Stimulated activated CD4-positive, alpha-beta T cell treated with anti-CD3 and anti-CD28 coated beads, Interleukin-2, amount 100 ng/mL, for 4 hours (primary cell): ENCODE data around the gene ADAMTSL5.

Experiments
- DNase-seq: peaks from one replicate; pipeline ENCODE4 v3.0.0-alpha.2; 2020; ENCODE audit warnings: low read depth

ADAMTSL5 gene

DNA sequence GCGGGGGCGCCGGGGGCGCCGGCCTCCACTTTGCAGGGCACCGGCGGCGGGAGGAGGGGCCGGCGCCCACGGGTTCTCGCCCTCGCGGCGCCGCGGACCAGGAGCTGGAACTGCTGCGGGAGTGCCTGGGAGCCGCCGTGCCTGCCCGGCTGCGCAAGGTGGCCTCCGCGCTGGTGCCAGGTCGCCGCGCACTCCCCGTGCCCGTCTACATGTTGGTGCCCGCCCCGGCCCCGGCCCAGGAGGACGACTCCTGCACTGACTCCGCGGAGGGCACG, 45.7 kb downstream of the ADAMTSL5 start:
- no peak for DNase-seq

DNA sequence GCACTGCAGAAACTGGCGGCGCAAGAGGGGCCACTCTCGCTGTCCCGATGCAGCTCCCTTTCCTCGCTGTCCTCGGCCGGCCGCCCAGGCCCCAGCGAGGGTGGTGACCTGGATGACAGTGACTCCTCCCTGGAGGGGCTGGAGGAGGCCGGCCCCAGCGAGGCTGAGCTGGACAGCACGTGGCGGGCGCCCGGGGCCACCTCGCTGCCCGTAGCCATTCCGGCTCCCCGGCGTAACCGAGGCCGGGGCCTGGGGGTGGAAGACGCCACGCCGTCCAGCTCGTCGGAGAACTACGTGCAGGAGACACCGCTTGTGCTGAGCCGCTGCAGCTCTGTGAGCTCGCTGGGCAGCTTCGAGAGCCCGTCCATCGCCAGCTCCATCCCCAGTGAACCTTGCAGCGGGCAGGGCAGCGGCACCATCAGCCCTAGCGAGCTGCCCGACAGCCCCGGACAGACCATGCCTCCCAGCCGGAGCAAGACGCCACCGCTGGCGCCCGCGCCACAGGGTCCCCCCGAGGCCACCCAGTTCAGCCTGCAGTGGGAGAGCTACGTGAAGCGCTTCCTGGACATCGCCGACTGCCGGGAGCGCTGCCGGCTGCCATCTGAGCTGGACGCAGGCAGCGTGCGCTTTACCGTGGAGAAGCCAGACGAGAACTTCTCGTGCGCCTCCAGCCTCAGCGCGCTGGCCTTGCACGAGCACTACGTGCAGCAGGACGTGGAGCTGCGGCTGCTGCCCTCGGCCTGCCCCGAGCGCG, 46.2 kb downstream of the ADAMTSL5 start:
- DNase-seq = no peak

DNA sequence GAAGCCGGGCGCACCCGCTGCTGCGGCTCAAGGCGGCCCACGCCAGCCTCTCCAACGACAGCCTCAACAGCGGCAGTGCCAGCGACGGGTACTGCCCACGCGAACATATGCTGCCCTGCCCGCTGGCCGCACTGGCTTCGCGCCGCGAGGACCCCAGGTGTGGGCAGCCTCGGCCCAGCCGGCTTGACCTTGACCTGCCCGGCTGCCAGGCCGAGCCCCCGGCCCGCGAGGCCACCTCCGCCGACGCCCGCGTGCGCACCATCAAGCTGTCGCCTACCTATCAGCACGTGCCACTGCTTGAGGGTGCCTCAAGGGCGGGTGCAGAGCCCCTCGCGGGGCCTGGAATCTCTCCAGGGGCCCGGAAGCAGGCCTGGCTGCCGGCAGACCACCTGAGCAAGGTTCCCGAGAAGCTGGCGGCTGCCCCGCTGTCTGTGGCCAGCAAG, 46.8 kb downstream of the ADAMTSL5 start:
- DNase-seq = no peak

DNA sequence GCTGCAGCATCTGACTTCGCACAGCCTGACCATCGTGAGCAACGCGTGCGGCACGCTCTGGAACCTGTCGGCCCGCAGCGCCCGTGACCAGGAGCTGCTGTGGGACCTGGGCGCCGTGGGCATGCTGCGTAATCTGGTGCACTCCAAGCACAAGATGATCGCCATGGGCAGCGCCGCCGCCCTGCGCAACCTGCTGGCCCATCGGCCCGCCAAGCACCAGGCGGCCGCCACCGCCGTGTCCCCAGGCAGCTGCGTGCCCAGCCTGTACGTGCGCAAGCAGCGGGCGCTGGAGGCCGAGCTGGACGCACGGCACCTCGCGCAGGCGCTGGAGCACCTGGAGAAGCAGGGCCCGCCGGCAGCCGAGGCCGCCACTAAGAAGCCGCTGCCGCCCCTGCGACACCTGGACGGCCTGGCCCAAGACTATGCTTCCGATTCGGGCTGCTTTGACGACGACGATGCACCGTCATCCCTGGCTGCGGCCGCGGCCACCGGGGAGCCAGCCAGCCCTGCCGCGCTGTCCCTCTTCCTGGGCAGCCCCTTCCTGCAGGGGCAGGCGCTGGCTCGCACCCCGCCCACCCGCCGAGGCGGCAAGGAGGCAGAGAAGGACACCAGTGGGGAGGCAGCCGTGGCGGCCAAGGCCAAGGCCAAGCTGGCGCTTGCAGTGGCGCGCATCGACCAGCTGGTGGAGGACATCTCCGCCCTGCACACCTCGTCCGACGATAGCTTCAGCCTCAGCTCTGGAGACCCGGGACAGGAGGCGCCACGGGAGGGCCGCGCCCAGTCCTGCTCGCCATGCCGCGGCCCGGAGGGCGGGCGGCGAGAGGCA, 47.4 kb downstream of the ADAMTSL5 start:
- no peak for DNase-seq

DNA sequence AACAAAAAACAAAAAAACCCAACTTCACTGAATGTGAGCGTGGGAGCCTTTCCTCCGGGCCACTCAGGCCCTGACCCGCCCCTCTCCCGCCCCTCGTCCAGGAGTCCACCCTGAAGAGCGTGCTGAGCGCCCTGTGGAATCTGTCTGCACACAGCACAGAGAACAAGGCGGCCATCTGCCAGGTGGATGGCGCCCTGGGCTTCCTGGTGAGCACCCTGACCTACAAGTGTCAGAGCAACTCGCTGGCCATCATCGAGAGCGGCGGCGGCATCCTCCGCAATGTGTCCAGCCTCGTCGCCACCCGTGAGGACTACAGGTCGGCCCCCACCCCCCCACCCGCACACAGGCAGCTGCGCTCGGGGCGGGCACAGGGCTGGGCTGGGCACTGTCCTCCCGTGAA, 51.0 kb downstream of the ADAMTSL5 start:
- DNase-seq = no peak

DNA sequence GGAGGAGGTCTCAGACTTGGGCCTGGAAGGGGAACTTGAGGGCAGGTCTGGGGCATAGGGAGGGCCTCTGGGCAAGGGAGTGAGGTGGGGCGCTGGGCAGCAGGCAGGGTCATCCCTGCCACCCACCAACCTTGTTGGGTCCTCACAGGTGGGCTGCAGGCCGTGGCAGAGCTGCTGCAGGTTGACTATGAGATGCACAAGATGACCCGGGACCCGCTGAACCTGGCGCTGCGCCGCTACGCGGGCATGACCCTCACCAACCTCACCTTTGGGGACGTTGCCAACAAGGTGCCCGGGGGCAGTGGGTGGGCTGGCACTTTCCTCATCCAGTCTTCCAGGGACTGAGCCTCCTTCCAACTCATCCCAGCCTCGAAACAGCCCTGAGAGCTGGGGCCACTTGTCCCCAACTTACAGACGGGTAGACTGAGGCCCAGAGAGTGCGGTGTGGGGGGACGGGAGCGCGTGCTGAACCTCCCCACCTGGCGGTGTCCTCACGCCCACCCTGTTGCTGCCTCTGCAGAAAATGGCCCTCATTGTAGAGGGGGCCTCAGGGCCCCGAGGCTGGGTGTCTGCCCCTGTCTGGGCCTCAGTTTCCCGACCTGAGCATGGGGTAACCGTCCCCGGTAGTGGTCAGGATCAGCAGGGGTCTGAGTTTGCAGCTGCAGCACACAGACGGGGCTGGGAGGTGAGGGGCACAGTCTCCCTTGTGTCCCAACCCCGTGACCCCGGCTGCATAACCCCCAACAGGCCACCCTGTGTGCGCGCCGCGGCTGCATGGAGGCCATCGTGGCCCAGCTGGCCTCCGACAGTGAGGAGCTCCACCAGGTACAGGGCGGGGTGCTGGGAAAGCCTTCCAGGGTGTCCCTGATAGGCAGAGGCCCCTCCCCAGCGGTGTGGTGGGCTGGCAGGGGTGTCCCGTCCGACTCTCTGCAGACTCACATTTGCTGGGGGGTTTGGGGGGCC, 52.5 kb downstream of the ADAMTSL5 start:
- no peak for DNase-seq

DNA sequence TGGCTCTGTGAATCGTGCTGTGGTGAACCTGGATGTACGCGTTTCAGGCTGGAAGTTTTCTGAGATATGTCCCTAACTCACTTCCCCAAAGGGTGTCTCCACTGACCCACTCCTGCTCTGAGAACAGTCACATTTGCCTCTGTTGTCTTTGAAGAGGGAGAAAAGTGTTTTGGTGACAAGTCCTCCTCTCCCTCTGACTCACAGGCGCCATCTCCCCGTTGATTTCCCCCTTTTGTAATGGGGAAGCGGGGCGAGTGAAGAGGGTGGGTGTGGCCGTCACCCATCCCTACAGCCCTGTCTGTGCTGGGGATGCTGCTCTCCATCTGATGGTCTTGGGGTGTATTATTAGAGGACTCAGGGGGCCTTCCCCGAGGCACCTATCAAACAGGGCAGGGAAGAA, 53.3 kb downstream of the ADAMTSL5 start:
- no peak for DNase-seq

DNA sequence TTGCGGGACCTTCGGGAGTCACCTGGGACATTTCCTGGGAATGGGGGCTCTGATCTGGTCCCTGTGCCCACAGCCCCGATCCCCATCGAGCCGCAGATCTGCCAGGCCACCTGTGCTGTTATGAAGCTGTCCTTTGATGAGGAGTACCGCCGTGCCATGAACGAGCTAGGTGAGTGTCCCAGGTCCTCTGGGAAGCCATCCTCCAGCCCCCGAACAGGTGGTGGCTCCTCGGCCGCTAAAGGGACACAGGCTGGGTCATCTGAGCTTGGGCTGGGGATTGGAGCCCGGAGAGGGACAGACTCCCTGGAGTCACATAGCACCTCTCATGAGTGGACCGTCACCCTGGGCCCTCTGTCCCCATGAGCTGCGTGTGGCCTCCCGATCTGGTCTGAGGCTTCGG, 54.9 kb downstream of the ADAMTSL5 start:
- no peak for DNase-seq

DNA sequence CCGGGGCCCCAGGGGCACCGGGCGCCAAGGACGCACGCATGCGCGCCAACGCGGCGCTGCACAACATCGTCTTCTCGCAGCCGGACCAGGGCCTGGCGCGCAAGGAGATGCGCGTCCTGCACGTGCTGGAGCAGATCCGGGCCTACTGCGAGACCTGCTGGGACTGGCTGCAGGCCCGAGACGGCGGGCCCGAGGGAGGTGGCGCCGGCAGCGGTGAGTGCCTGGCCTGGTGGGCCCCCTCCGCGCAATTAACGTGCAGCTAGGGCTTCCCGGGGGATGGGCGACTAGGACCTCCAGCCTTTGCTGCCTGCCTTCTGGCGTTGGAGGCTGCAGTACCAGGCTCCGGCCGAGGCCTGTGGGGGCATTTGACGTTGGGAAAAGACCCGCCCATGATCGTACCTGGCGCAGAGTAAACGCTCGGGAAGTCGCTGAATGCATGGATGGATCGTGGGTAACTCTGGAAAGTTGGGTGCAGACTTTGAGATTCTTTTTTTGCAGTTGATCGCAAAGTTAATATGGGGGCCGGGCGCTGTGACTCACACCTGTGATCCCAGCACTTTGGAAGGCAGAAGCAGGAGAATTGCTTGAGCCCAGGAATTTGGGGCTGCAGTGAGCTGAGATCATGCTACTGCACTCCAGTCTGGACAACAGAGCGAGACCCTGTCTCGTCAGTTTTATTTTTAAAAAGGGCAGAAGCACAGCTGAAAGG, 55.6 kb downstream of the ADAMTSL5 start:
- no peak for DNase-seq

DNA sequence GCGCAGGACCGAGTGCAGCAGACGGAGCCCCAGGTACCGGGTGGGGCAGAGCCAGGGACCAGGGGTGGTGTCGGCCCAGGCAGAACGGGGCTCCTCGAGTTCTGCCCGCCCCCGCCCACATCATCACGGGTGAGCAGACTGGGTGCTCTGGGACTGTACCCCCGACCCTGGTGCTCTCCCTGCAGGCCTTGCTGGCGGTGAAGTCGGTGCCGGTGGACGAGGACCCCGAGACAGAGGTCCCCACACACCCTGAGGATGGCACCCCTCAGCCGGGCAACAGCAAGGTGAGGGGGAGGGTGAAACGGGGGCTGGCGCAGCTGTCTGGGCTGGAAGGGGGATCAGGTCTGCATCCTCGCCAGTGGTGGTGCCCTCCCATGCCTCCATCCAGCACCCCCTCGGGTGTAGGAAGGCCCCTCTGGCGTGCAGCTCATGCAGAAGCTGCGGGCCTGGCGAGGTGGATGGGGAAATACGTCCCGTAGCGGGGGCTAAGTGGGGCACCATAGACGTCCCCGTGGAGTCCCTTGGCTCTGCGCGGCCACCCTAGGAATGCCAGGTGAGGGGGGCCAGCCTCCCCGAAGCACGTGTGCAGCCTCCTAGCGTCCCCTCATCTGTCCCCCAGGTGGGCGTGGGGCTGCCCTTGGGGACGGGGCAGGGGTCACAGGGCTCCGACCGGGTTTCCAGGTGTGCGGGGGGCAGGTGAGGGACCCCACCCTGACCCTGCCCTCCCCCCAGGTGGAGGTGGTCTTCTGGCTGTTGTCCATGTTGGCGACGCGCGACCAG, 56.5 kb downstream of the ADAMTSL5 start:
- DNase-seq = no peak

DNA sequence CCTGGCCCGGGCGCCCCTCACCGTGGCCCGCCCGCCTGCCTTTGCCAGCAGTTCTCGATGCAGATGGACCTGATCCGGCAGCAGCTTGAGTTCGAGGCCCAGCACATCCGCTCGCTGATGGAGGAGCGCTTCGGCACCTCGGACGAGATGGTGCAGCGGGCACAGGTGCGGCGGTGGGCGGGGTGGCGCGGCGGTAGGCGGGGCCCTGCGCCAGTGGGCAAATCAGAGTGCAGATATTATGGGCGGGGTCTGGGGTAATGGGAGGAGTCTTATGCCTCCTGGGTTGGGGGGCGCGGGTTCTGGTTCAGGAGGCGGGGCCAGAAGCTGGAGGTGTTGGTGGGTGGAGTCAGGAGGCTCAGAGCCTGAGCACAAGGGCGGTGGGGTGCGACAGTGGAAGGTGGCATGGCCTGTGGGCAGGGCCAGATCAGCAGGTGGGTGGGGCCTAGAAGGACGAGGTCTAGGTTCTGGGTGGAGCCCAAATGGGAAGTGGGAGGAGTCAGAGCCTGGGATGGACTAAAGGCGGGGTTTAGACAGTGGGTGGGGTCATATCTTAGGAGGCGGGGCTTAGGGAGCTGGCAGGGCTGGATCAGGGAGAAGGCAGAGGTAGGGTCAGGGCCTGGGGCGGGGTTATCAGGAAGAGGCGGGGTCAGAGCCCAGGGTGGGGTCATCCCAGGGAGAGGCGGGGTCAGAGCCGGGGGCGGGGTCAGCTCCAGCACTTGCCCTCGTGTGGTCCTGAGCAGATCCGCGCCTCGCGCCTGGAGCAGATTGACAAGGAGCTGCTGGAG, 57.3 kb downstream of the ADAMTSL5 start:
- DNase-seq = no peak
